GM12878 (cell line): ENCODE measurements around the gene ANKRD40CL. TPM values are rescaled to one million over a fixed set of nuclear protein-coding genes. Genes with fewer than 3 reads are reported as not detected.
A peak's percentile ranks its signal among the peaks of the same experiment; 100 is the strongest.

Experiments
- ATAC-seq: fragments of 200-7000 bp; cut with Tn5 transposase; 3 replicates; pipeline ENCODE4 v1.9.1; 2020; ENCODE audit warnings: mild to moderate bottlenecking, moderate library complexity
- BruUV-seq: library from RNA; stranded (reverse); fragments of 400-500 nt; replicated peaks from 2 replicates; lab custom pipeline; 2021; lab: Mats Ljungman, UMichigan
- CTCF ChIA-PET: fragments of 300-600 bp; sonication (Branson Sonifier 250); formaldehyde crosslinking; extraction: SDS; loops from one replicate; lab custom pipeline; 2021; ENCODE audit warnings: inconsistent platforms; lab: Yijun Ruan, JAX
- POLR2A ChIA-PET: fragments of 350-600 bp; formaldehyde crosslinking; extraction: SDS; loops from one replicate; lab custom pipeline; 2021; ENCODE audit warnings: inconsistent platforms; lab: Charles Lee
- RAD21 ChIA-PET: fragments of 300-600 bp; sonication (Branson Sonifier 250); formaldehyde crosslinking; loops from one replicate; lab custom pipeline; 2023; ENCODE audit warnings: antibody characterized with exemption; ENCODE audit not compliant: unreplicated experiment; lab: Charles Lee
- SMC1A ChIA-PET: fragments of 300-600 bp; sonication (Branson Sonifier 250); formaldehyde crosslinking; loops from one replicate; lab custom pipeline; 2023; ENCODE audit not compliant: unreplicated experiment, uncharacterized antibody; lab: Charles Lee
- DNase-seq: peaks from one replicate; pipeline ENCODE4 v3.0.0-alpha.2; 2011; ENCODE audit warnings: low read depth, low spot score
- FAIRE-seq: peaks from 3 replicates; lab custom pipeline; 2011; peaks lifted over from hg19 to GRCh38; lab: Jason Lieb, UNC
- H2AFZ ChIP-seq: 2 replicates; pipeline ENCODE4 v1.6.0; 2011; ENCODE audit warnings: low read depth, low read length, control low read depth; ENCODE audit not compliant: control insufficient read depth
- H3K27ac ChIP-seq: 2 replicates; pipeline ENCODE4 v1.5.1; 2011; ENCODE audit warnings: control low read depth; ENCODE audit not compliant: control insufficient read depth, insufficient read depth
- H3K27me3 ChIP-seq, 2 experiments: replicated peaks in 1 of 2; 2 replicates each; pipeline versions ENCODE4 v1.6.0 to v1.6.1; 2011; ENCODE audit warnings: low read length in 1 of 2; ENCODE audit not compliant: control insufficient read depth in 2 of 2, insufficient read depth in 2 of 2
- H3K36me3 ChIP-seq, 2 experiments: 2 replicates each; pipeline ENCODE4 v1.5.1; 2011; ENCODE audit warnings: low read length in 1 of 2; ENCODE audit not compliant: control insufficient read depth in 2 of 2, insufficient read depth in 2 of 2
- H3K4me1 ChIP-seq: 2 replicates; pipeline ENCODE4 v1.6.1; 2011; ENCODE audit warnings: mild to moderate bottlenecking, low read length, moderate library complexity, mixed read lengths; ENCODE audit not compliant: control insufficient read depth, insufficient read depth
- H3K4me2 ChIP-seq: 2 replicates; pipeline ENCODE4 v1.6.0; 2011; ENCODE audit warnings: control low read depth; ENCODE audit not compliant: control insufficient read depth, insufficient read depth
- H3K4me3 ChIP-seq: fragments of 200-600 bp; sonication (generic); 2 replicates; pipeline ENCODE4 v1.5.1; 2016
- H3K79me2 ChIP-seq: 2 replicates; pipeline ENCODE4 v1.6.0; 2011; ENCODE audit warnings: low read length; ENCODE audit not compliant: control insufficient read depth, insufficient read depth
- H3K9ac ChIP-seq: 2 replicates; pipeline ENCODE4 v1.8.0; 2011; ENCODE audit warnings: low read length, control low read depth, mixed read lengths; ENCODE audit not compliant: control insufficient read depth, insufficient read depth
- H3K9me3 ChIP-seq: replicated peaks from 3 replicates; pipeline ENCODE4 v1.5.1; 2011; ENCODE audit warnings: mild to moderate bottlenecking, low read length; ENCODE audit not compliant: control insufficient read depth, insufficient read depth
- H4K20me1 ChIP-seq: 2 replicates; pipeline ENCODE4 v1.6.0; 2011; ENCODE audit not compliant: control insufficient read depth, insufficient read depth
- ATF3 ChIP-seq: IDR thresholded peaks from 2 replicates; pipeline ENCODE4 v1.6.1; 2011; ENCODE audit warnings: low read depth, mild to moderate bottlenecking, low read length, moderate library complexity, borderline replicate concordance; ENCODE audit errors: extremely low read depth
- CTCF ChIP-seq, 3 experiments: IDR thresholded peaks in 2 of 3; conservative IDR thresholded peaks in 1 of 3; 2 replicates each; pipeline ENCODE4 v1.5.1; 2011; ENCODE audit warnings: low read depth in 3 of 3, low read length in 3 of 3, mild to moderate bottlenecking in 3 of 3, control low read depth in 2 of 3, moderate library complexity in 2 of 3, inconsistent platforms in 1 of 3, mixed read lengths in 1 of 3; ENCODE audit not compliant: control insufficient read depth in 2 of 3, insufficient read depth in 1 of 3; ENCODE audit errors: extremely low read depth in 1 of 3
- EGR1 ChIP-seq, 2 experiments: IDR thresholded peaks; 1 replicate in 1 of 2; 2 replicates in 1 of 2; pipeline ENCODE4 v1.6.1; 2011 to 2012; ENCODE audit warnings: low read depth in 2 of 2, low read length in 2 of 2, borderline replicate concordance in 1 of 2, mild to moderate bottlenecking in 1 of 2, moderate library complexity in 1 of 2
- NR2F1 ChIP-seq: fragments of 450-650 bp; conservative IDR thresholded peaks from 2 replicates; pipeline ENCODE4 v1.6.1; 2017; ENCODE audit warnings: mild to moderate bottlenecking
- PAX8 ChIP-seq: fragments of 450-650 bp; IDR thresholded peaks from 2 replicates; pipeline ENCODE4 v1.6.1; 2017; ENCODE audit warnings: mild to moderate bottlenecking, moderate library complexity
- PRDM15 ChIP-seq: fragments of 450-650 bp; formaldehyde crosslinking; IDR thresholded peaks from 2 replicates; pipeline ENCODE4 v1.4.0; 2020; ENCODE audit warnings: mild to moderate bottlenecking, moderate library complexity
- RCOR1 ChIP-seq: conservative IDR thresholded peaks from 2 replicates; pipeline ENCODE4 v1.6.1; 2012; ENCODE audit warnings: low read depth, low read length, improper control_type of control experiment
- STAT1 ChIP-seq: fragments of 450-650 bp; conservative IDR thresholded peaks from 2 replicates; pipeline ENCODE4 v1.6.1; 2014; ENCODE audit warnings: antibody characterized with exemption, mild to moderate bottlenecking
- SUPT20H ChIP-seq: IDR thresholded peaks from 2 replicates; pipeline ENCODE4 v1.6.1; 2011; ENCODE audit warnings: low read depth, mild to moderate bottlenecking, low read length, moderate library complexity, borderline replicate concordance; ENCODE audit not compliant: control insufficient read depth
- TBL1XR1 ChIP-seq: IDR thresholded peaks from 2 replicates; pipeline ENCODE4 v1.6.1; 2012; ENCODE audit warnings: low read depth, low read length, improper control_type of control experiment
- YBX1 ChIP-seq: fragments of 450-650 bp; IDR thresholded peaks from 2 replicates; pipeline ENCODE4 v1.6.1; 2016; ENCODE audit warnings: antibody characterized with exemption
- ZBED1 ChIP-seq: IDR thresholded peaks from 2 replicates; pipeline ENCODE4 v1.6.1; 2016; ENCODE audit warnings: borderline replicate concordance
- ZNF274 ChIP-seq: IDR thresholded peaks from one replicate; pipeline ENCODE4 v1.8.0; 2011; ENCODE audit not compliant: insufficient read length, insufficient read depth
- ZNF622 ChIP-seq: fragments of 450-650 bp; IDR thresholded peaks from 2 replicates; pipeline ENCODE4 v1.6.1; 2017; ENCODE audit warnings: mild to moderate bottlenecking, inconsistent platforms
- WGBS: methylation state at CpG from one replicate; pipeline ENCODE4 v1.1.6; 2016; ENCODE audit warnings: low lambda C conversion rate; ENCODE audit not compliant: insufficient replicate concordance, insufficient coverage; ENCODE audit errors: missing lambda C conversion rate; 5-methylcytosine and 5-hydroxymethylcytosine counted together
- in situ Hi-C: fragments of 300-500 bp; cut with MboI; formaldehyde crosslinking; loops from 9 replicates; pipeline ENCODE4 v1.14.3; 2018; ENCODE audit warnings: mixed read lengths
- intact Hi-C: fragments of 100-400 bp; cut with micrococcal nuclease; formaldehyde crosslinking; loops from one replicate; pipeline ENCODE4 v1.14.2; 2022; ENCODE audit not compliant: unreplicated experiment
- polyA plus RNA-seq, 11 experiments: library from polyadenylated mRNA; depleted of rRNA in 4 of 11; unstranded in 6 of 11; stranded (reverse) in 5 of 11; fragments of >200 nt; fragmentation: Nextera tagmentation in 4 of 11; fragmentation: Illumina TruSeq in 1 of 11; extraction: Ambion mirVana in 4 of 11; extraction: Trizol in 1 of 11; gene quantifications; 1 replicate in 1 of 11; 2 replicates in 10 of 11; pipeline versions ENCODE4 v1.2.1 to v1.2.3, GENCODE V29; 2011 to 2016; ENCODE audit warnings: inconsistent platforms in 2 of 11, missing spikeins in 2 of 11, low read depth in 1 of 11
- total RNA-seq, 4 experiments: library from RNA; depleted of rRNA in 3 of 4; stranded (reverse); fragments of >200 nt in 3 of 4; fragmentation: Illumina TruSeq in 1 of 4; extraction: Trizol in 1 of 4; gene quantifications; 2 replicates each; pipeline versions ENCODE4 v1.2.1 to v1.2.3, GENCODE V29; 2013 to 2021

The ANKRD40CL gene
- total and polyA plus RNA-seq, 10 of the 15 experiments (the other 5 are each of a cell fraction or from before 2014, with no cell fraction given), result not detected

GRCh38 chr17:50719144-50719923 is 48.0 kb downstream of the ANKRD40CL start, which contains the start of gene LUC7L3:
LUC7L3 (plus strand) TSS chr17:50719603; CDS start chr17:50719733, 130 bp downstream.
- FAIRE-seq (peak; percentile 35), DNase-seq (peak; percentile 71), ATAC-seq (peak; percentile 94)
- intact Hi-C loops (loop anchor here (1.0 kb wide), 1 partner anchor 12 kb away; the partner anchor contains the start of gene ANKRD40), in situ Hi-C loops (no loop called here)
- Histone ChIP-seq H4K20me1 (no peaks in the 10 kb centered on the region; the same call in 1 of the 2 replicates), H3K27me3 (no peaks in the 10 kb centered on the region), H3K9ac (peak within 1 kb of the TSS; percentile 98), H2AFZ (peak within 1 kb of the TSS; percentile 96), H3K27ac (peak within 1 kb of the TSS; percentile 96), H3K36me3 (peaks cover 0 to 3% of the 10 kb centered on the region in 2 experiments; a peak in 1 of 4 replicates), H3K9me3 (no peaks in the 10 kb centered on the region), H3K4me1 (no peaks in the 10 kb centered on the region; the same call in 1 of the 2 replicates), H3K4me2 (peak within 1 kb of the TSS; percentile 88), H3K4me3 (peak within 1 kb of the TSS; percentile 86), H3K79me2 (peaks cover 54% of the 10 kb centered on the region)
- SMC1A ChIA-PET, result interaction anchor here (1.0 to 1.1 kb wide), 2 partner anchors 11 to 15 kb away, joined by 3 to 5 read pairs; partner anchors contain the start of gene ANKRD40
- TSS peak; percentile 99 for BruUV-seq
- WGBS, result under 1% methylated on average over 72 of the region's 76 CpGs
- RAD21 ChIA-PET, result interaction anchor here (0.9 to 1.4 kb wide), 2 partner anchors 11 to 15 kb away, joined by 3 to 5 read pairs; no protein-coding TSS in a partner anchor
- POLR2A ChIA-PET, result interaction anchor here (0.6 to 3.7 kb wide), 3 partner anchors 12 to 1042 kb away, joined by 3 to 25 read pairs (median 3); partner anchors contain the start of gene ANKRD40
- CTCF ChIA-PET, result interaction anchor here (0.7 to 0.8 kb wide), 2 partner anchors 88 to 148 kb away, joined by 3 read pairs; no protein-coding TSS in a partner anchor
- no peak for TF ChIP-seq ZNF622
- TF ChIP-seq SUPT20H, result no peak
- TF ChIP-seq STAT1, result peak; percentile 80; the same call in 1 of the 2 replicates
- no peak; the same call in 1 of the 2 replicates for TF ChIP-seq TBL1XR1
- TF ChIP-seq PRDM15, result no peak
- TF ChIP-seq PAX8, result no peak
- TF ChIP-seq CTCF (IDR thresholded peaks at IDR 0.05 in 2 of 3, conservative IDR thresholded peaks at IDR 0.05 in 1 of 3; ENCODE audit: control insufficient read depth in 2 of 3, extremely low read depth in 1 of 3, insufficient read depth in 1 of 3, low read depth in 3 of 3, low read length in 3 of 3), result no peak
- no peak for TF ChIP-seq ZNF274
- peak in 1 of 2 experiments; percentile 84; a peak in 2 of 3 replicates for TF ChIP-seq EGR1 (IDR thresholded peaks at IDR 0.05; ENCODE audit: borderline replicate concordance in 1 of 2, low read depth in 2 of 2, low read length in 2 of 2)
- TF ChIP-seq NR2F1, result peak; percentile 32; the same call in 1 of the 2 replicates
- no peak for TF ChIP-seq RCOR1
- TF ChIP-seq YBX1, result no peak
- no peak for TF ChIP-seq ATF3
- TF ChIP-seq ZBED1, result no peak; the same call in 1 of the 2 replicates
